Islet precursor cell (in vitro differentiated cells): ENCODE measurements around the gene FANCB.

Source experiments
- DNase-seq: peaks from one replicate; pipeline ENCODE4 v3.0.0-alpha.2; 2018

Gene FANCB

GRCh38 chrX:14832151-14832550 is 40.7 kb downstream of the FANCB start:
- peak; percentile 54 for DNase-seq

GRCh38 chrX:14829643-14830042 is 43.2 kb downstream of the FANCB start:
- DNase-seq, result no peak

GRCh38 chrX:14826319-14826718 is 46.5 kb downstream of the FANCB start:
- DNase-seq, result no peak

GRCh38 chrX:14825851-14826250 is 47.0 kb downstream of the FANCB start:
- no peak for DNase-seq

- DNase-seq, result no peak
Measured at GRCh38 chrX:14819769-14820168, 53.1 kb downstream of the FANCB start.

- DNase-seq, result no peak
Measured at GRCh38 chrX:14817571-14817970, 55.3 kb downstream of the FANCB start.

- no peak for DNase-seq
Measured at GRCh38 chrX:14802943-14803710, 69.7 kb downstream of the FANCB start.

GRCh38 chrX:14801136-14801535 is 71.7 kb downstream of the FANCB start:
- peak; percentile 78 for DNase-seq

GRCh38 chrX:14798805-14799397 is 74.0 kb downstream of the FANCB start:
- DNase-seq, result no peak
